Heart left ventricle (tissue), 13 donors: ENCODE measurements around the gene TMEM106A.

ENCODE experiments used
- POLR2A ChIP-seq, 2 donors: fragments of 450-650 bp; IDR thresholded peaks; one replicate each; pipeline ENCODE4 v1.6.1; 2017; ENCODE audit warnings: antibody characterized with exemption in 2 of 2, mild to moderate bottlenecking in 2 of 2, moderate library complexity in 2 of 2
- TF ChIP-seq, protein P1 (sequence below), 12 donors: fragments of 200-600 bp; sonication (generic) in 4 of 12; IDR thresholded peaks; one replicate each; pipeline versions ENCODE4 v1.5.0 to v1.8.0; 2018 to 2022; ENCODE audit warnings: antibody characterized with exemption in 12 of 12, mild to moderate bottlenecking in 5 of 12
- donor health status: ischemic (EF 13 %, LVEDD 7.1; RV severe dilation, severe dysfunction).
- donor health status: DM: no; HTN: yes; CAD: no.
- donor health status: DM: no; HTN: no; CAD: no.
- donor health status: ischemic (EF 25% LVEDD 6.9; RV normal size, moderate dysfunction).
- donor health status: ischemic (EF 25% LVEDD 5.7; RV mildly dilated, moderate dysfunction).
- donor health status: ischemic (EF 35%, LVEDD 5.7; RV mildly dilated, moderate dysfunction).
- donor health status: nonischemic (EF 11% LVEDD 7.7; RV severe dilation, severe dysfunction).
- donor health status: DM: yes; HTN: yes; CAD: no.
- donor health status: PGD.
- donor health status: ischemic (EF 29% LVEDD 5.4; RV normal size, mild dysfunction).
- donor health status: nonischemic (EF 23%, LVEDD 6.1; RV moderate dilation, normal function).

DNA sequence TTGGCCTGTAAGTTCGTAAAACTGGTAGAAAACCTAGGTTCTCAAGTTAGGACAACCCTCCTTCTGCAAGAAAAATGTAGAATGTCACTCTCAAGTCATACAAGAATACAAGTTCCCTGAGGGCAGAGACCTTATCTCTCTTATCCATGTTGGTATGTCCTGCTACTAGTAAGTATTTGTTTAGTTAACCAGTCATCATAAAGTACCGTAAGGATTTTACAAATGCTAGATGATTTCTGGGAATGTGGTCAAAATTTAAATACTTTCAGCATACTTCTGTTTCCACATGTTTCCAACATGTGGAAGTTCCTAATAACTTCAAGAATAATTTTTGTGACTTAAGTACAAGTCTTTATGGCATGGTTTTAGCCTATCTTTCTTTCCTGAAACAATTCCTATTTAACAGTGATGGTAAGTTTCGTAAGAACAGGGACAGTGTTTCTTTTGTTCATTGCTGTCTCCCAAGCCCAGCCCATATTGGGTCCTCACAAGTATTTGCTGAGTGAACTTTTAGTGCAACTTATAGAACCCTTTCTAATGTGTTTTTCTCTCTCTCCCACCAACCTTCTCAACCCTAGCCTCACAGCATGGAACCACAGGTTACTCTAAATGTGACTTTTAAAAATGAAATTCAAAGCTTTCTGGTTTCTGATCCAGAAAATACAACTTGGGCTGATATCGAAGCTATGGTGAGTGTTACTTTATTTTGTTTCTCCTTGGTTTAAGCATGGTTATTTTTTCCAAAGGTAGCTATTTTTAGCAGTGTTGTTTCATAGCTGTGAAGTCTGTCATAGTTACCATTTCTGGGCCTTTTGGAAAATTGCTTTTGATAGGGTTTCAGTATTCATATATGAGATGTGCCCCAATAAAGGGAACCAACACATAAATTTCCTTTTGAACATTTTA, 36.2 kb upstream of the TMEM106A start:
- TF ChIP-seq, protein P1, sequence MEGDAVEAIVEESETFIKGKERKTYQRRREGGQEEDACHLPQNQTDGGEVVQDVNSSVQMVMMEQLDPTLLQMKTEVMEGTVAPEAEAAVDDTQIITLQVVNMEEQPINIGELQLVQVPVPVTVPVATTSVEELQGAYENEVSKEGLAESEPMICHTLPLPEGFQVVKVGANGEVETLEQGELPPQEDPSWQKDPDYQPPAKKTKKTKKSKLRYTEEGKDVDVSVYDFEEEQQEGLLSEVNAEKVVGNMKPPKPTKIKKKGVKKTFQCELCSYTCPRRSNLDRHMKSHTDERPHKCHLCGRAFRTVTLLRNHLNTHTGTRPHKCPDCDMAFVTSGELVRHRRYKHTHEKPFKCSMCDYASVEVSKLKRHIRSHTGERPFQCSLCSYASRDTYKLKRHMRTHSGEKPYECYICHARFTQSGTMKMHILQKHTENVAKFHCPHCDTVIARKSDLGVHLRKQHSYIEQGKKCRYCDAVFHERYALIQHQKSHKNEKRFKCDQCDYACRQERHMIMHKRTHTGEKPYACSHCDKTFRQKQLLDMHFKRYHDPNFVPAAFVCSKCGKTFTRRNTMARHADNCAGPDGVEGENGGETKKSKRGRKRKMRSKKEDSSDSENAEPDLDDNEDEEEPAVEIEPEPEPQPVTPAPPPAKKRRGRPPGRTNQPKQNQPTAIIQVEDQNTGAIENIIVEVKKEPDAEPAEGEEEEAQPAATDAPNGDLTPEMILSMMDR (IDR thresholded peaks at IDR 0.05): no peak
- TF ChIP-seq POLR2A (IDR thresholded peaks at IDR 0.05): no peak
